ENCODE data around the gene APOBR.

DNA sequence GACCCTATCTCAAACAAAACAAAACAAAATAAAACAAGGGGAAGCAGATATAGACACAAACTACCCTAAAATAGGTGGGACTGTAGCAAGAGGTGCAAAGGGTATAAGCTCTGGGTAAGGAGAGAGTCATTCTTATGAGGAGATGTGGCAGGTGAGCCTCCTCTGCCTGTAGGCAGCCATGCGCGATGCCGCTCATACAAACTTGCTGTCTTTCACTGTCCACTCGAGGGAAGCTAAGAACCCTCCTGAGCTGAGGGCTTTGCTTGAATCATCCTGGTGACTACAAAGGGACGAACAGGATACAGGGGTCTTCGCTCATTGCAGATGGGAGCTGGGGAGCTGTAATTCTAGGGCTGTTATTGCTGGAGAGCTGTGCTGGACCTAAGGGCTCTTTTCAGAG lies 27.0 kb downstream of the APOBR start:
- TF ChIP-seq ZNF766 (CRISPR knock-in tag; conservative IDR thresholded peaks at IDR 0.05) (no peak), KDM4B (IDR thresholded peaks at IDR 0.05; ENCODE audit: borderline replicate concordance in 2 of 2, low read depth in 1 of 2) (no peak), HBP1 (CRISPR knock-in tag; IDR thresholded peaks at IDR 0.05) (no peak)
- TF ChIP-seq, protein P1, sequence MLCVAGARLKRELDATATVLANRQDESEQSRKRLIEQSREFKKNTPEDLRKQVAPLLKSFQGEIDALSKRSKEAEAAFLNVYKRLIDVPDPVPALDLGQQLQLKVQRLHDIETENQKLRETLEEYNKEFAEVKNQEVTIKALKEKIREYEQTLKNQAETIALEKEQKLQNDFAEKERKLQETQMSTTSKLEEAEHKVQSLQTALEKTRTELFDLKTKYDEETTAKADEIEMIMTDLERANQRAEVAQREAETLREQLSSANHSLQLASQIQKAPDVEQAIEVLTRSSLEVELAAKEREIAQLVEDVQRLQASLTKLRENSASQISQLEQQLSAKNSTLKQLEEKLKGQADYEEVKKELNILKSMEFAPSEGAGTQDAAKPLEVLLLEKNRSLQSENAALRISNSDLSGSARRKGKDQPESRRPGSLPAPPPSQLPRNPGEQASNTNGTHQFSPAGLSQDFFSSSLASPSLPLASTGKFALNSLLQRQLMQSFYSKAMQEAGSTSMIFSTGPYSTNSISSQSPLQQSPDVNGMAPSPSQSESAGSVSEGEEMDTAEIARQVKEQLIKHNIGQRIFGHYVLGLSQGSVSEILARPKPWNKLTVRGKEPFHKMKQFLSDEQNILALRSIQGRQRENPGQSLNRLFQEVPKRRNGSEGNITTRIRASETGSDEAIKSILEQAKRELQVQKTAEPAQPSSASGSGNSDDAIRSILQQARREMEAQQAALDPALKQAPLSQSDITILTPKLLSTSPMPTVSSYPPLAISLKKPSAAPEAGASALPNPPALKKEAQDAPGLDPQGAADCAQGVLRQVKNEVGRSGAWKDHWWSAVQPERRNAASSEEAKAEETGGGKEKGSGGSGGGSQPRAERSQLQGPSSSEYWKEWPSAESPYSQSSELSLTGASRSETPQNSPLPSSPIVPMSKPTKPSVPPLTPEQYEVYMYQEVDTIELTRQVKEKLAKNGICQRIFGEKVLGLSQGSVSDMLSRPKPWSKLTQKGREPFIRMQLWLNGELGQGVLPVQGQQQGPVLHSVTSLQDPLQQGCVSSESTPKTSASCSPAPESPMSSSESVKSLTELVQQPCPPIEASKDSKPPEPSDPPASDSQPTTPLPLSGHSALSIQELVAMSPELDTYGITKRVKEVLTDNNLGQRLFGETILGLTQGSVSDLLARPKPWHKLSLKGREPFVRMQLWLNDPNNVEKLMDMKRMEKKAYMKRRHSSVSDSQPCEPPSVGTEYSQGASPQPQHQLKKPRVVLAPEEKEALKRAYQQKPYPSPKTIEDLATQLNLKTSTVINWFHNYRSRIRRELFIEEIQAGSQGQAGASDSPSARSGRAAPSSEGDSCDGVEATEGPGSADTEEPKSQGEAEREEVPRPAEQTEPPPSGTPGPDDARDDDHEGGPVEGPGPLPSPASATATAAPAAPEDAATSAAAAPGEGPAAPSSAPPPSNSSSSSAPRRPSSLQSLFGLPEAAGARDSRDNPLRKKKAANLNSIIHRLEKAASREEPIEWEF (CRISPR knock-in tag; IDR thresholded peaks at IDR 0.05): no peak
